T-helper 17 cell (primary cell): ENCODE measurements around the gene WDR82. TPM values are rescaled to one million over a fixed set of nuclear protein-coding genes. Genes with fewer than 3 reads are reported as not detected.

Source experiments
- ATAC-seq: fragments of 150-1000 bp; cut with Tn5 transposase; 2 replicates; pipeline ENCODE4 v1.10.0; 2021; ENCODE audit warnings: mild to moderate bottlenecking, moderate library complexity
- DNase-seq, 3 donors: peaks; one replicate each; pipeline versions ENCODE4 v3.0.0 to v3.0.0-alpha.2; 2020 to 2021
- H3K9me3 ChIP-seq: one replicate; pipeline ENCODE4 v1.7.0; 2013; ENCODE audit warnings: low read length, mild to moderate bottlenecking; ENCODE audit not compliant: control insufficient read depth, poor library complexity, severe bottlenecking
- H3K27ac Mint-ChIP-seq: one replicate; pipeline ENCODE4 v1.8.0; 2022; ENCODE audit warnings: mild to moderate bottlenecking, moderate library complexity, mixed read lengths
- H3K27me3 Mint-ChIP-seq: one replicate; pipeline ENCODE4 v1.8.0; 2022; ENCODE audit warnings: mixed read lengths
- H3K36me3 Mint-ChIP-seq: one replicate; pipeline ENCODE4 v1.8.0; 2022; ENCODE audit warnings: low read depth, mixed read lengths
- H3K4me1 Mint-ChIP-seq: one replicate; pipeline ENCODE4 v1.8.0; 2022; ENCODE audit warnings: mild to moderate bottlenecking, mixed read lengths
- H3K4me3 Mint-ChIP-seq: one replicate; pipeline ENCODE4 v1.8.0; 2022; ENCODE audit warnings: mild to moderate bottlenecking, moderate library complexity, mixed read lengths
- total RNA-seq, 4 donors: library from RNA in 2 of 4; stranded (reverse) in 2 of 4; gene quantifications; one replicate each; pipeline ENCODE4 v1.2.3 and lab custom pipeline; 2022 to 2026

The WDR82 gene
- total RNA-seq, 2 donors from 2014 or later = 109 to 114 TPM

GRCh38 chr3:52231502-52232278 is 46.8 kb downstream of the WDR82 start:
- H3K36me3 Mint-ChIP-seq = peaks cover 2% of the 10 kb centered on the region
- DNase-seq = peak; percentile 80 to 93 (median 91)
- no peaks in the 10 kb centered on the region for H3K9me3 ChIP-seq
- peaks cover 33% of the 10 kb centered on the region for H3K4me1 Mint-ChIP-seq
- H3K27ac Mint-ChIP-seq = peak overlapping the region; percentile 79
- peak; percentile 87 for ATAC-seq
- no peak overlapping the region for H3K4me3 Mint-ChIP-seq
- no peaks in the 10 kb centered on the region for H3K27me3 Mint-ChIP-seq

GRCh38 chr3:52230889-52231499 is 47.5 kb downstream of the WDR82 start:
- peak overlapping the region; percentile 79 for H3K27ac Mint-ChIP-seq
- DNase-seq (no peak), ATAC-seq (no peak)
- no peaks in the 10 kb centered on the region for H3K27me3 Mint-ChIP-seq
- peaks cover 2% of the 10 kb centered on the region for H3K36me3 Mint-ChIP-seq
- H3K4me1 Mint-ChIP-seq = peaks cover 36% of the 10 kb centered on the region
- no peaks in the 10 kb centered on the region for H3K9me3 ChIP-seq
- H3K4me3 Mint-ChIP-seq = peak overlapping the region; percentile 25

- Mint-ChIP-seq H3K4me1 (peaks cover 36% of the 10 kb centered on the region), H3K27ac (no peak overlapping the region), H3K36me3 (peaks cover 2% of the 10 kb centered on the region), H3K4me3 (peak overlapping the region; percentile 25), H3K27me3 (no peaks in the 10 kb centered on the region)
- ATAC-seq = no peak
- H3K9me3 ChIP-seq = no peaks in the 10 kb centered on the region
- no peak for DNase-seq
Measured at GRCh38 chr3:52230461-52230860, 48.0 kb downstream of the WDR82 start.

GRCh38 chr3:52229656-52230055 is 48.8 kb downstream of the WDR82 start:
- no peak for ATAC-seq
- peaks cover 38% of the 10 kb centered on the region for H3K4me1 Mint-ChIP-seq
- H3K36me3 Mint-ChIP-seq = peaks cover 2% of the 10 kb centered on the region
- no peaks in the 10 kb centered on the region for H3K9me3 ChIP-seq
- no peak for DNase-seq
- H3K27ac Mint-ChIP-seq = peak overlapping the region; percentile 11
- no peak overlapping the region for H3K4me3 Mint-ChIP-seq
- no peaks in the 10 kb centered on the region for H3K27me3 Mint-ChIP-seq

GRCh38 chr3:52228751-52229291 is 49.6 kb downstream of the WDR82 start:
- DNase-seq = no peak
- Mint-ChIP-seq H3K36me3 (peaks cover 2% of the 10 kb centered on the region), H3K4me1 (peaks cover 39% of the 10 kb centered on the region)

GRCh38 chr3:52228266-52228665 is 50.2 kb downstream of the WDR82 start:
- peaks cover 2% of the 10 kb centered on the region for H3K36me3 Mint-ChIP-seq
- peaks cover 45% of the 10 kb centered on the region for H3K4me1 Mint-ChIP-seq
- no peak overlapping the region for H3K4me3 Mint-ChIP-seq
- no peaks in the 10 kb centered on the region for H3K9me3 ChIP-seq
- ATAC-seq (no peak), DNase-seq (no peak)
- no peaks in the 10 kb centered on the region for H3K27me3 Mint-ChIP-seq
- H3K27ac Mint-ChIP-seq = no peak overlapping the region

More at GRCh38 chr3:52228751-52229291, 49.6 kb downstream of the WDR82 start:
- Mint-ChIP-seq H3K27ac (peak overlapping the region; percentile 11), H3K4me3 (no peak overlapping the region), H3K27me3 (no peaks in the 10 kb centered on the region)
- H3K9me3 ChIP-seq = no peaks in the 10 kb centered on the region
- ATAC-seq = no peak

- Mint-ChIP-seq H3K36me3 (peaks cover 2% of the 10 kb centered on the region), H3K4me3 (no peak overlapping the region), H3K27me3 (no peaks in the 10 kb centered on the region), H3K27ac (no peak overlapping the region), H3K4me1 (peaks cover 49% of the 10 kb centered on the region)
- DNase-seq (no peak), ATAC-seq (no peak)
- no peaks in the 10 kb centered on the region for H3K9me3 ChIP-seq
Measured at GRCh38 chr3:52227766-52228165, 50.7 kb downstream of the WDR82 start.

GRCh38 chr3:52227117-52227516 is 51.3 kb downstream of the WDR82 start:
- no peak overlapping the region for H3K4me3 Mint-ChIP-seq
- DNase-seq = no peak
- H3K27me3 Mint-ChIP-seq = no peaks in the 10 kb centered on the region
- no peak for ATAC-seq
- H3K9me3 ChIP-seq = no peaks in the 10 kb centered on the region
- H3K27ac Mint-ChIP-seq = peak overlapping the region; percentile 93
- H3K36me3 Mint-ChIP-seq = peaks cover 2% of the 10 kb centered on the region
- peaks cover 50% of the 10 kb centered on the region for H3K4me1 Mint-ChIP-seq

GRCh38 chr3:52226229-52226817 is 52.1 kb downstream of the WDR82 start:
- Mint-ChIP-seq H3K4me1 (peaks cover 48% of the 10 kb centered on the region), H3K4me3 (peak overlapping the region; percentile 80), H3K36me3 (peaks cover 2% of the 10 kb centered on the region), H3K27me3 (no peaks in the 10 kb centered on the region), H3K27ac (peak overlapping the region; percentile 93)
- no peak for DNase-seq
- H3K9me3 ChIP-seq = no peaks in the 10 kb centered on the region
- ATAC-seq = no peak

- no peaks in the 10 kb centered on the region for H3K9me3 ChIP-seq
- Mint-ChIP-seq H3K27me3 (no peaks in the 10 kb centered on the region), H3K36me3 (peaks cover 2% of the 10 kb centered on the region), H3K27ac (peak within 1 kb of the TSS; percentile 93), H3K4me3 (peak within 1 kb of the TSS; percentile 86), H3K4me1 (peaks cover 51% of the 10 kb centered on the region)
- DNase-seq (no peak), ATAC-seq (peak; percentile 61)
Measured at GRCh38 chr3:52225452-52226228, 52.8 kb downstream of the WDR82 start, which contains the start of gene TLR9. TSS of gene TLR9 (minus strand) at chr3:52225645. CDS start at chr3:52225529, 116 bp downstream.

- no peaks in the 10 kb centered on the region for H3K9me3 ChIP-seq
- DNase-seq (no peak), ATAC-seq (no peak)
- Mint-ChIP-seq H3K27me3 (no peaks in the 10 kb centered on the region), H3K4me3 (peak overlapping the region; percentile 86), H3K27ac (peak overlapping the region; percentile 93), H3K36me3 (peaks cover 2% of the 10 kb centered on the region), H3K4me1 (peaks cover 66% of the 10 kb centered on the region)
Measured at GRCh38 chr3:52223449-52224408, 54.7 kb downstream of the WDR82 start.
